HEK293 (cell line): ENCODE measurements around the gene ADH1C.

Experiments used
- CTCF ChIA-PET: fragments of 350-600 bp; formaldehyde crosslinking; extraction: SDS; loops from one replicate; lab custom pipeline; 2021; ENCODE audit warnings: antibody characterized with exemption; lab: Yijun Ruan, JAX
- POLR2A ChIA-PET: fragments of 300-600 bp; formaldehyde crosslinking; extraction: SDS; loops from one replicate; lab custom pipeline; 2020; ENCODE audit warnings: antibody characterized with exemption, inconsistent platforms; lab: Yijun Ruan, JAX
- H3K27ac ChIP-seq: fragments of 200-500 bp; sonication (Bioruptor generic); 2 replicates; pipeline ENCODE4 v1.5.1; 2014; ENCODE audit warnings: low read depth, low read length, control low read depth, inconsistent platforms; ENCODE audit errors: extremely low read depth
- H3K36me3 ChIP-seq, 2 experiments: fragments of 200-500 bp in 1 of 2; sonication (Bioruptor generic) in 1 of 2; 1 replicate in 1 of 2; 2 replicates in 1 of 2; pipeline ENCODE4 v1.5.1; 2014 to 2017; ENCODE audit warnings: inconsistent platforms in 2 of 2, low read length in 2 of 2; ENCODE audit not compliant: control insufficient read depth in 2 of 2, insufficient read depth in 1 of 2
- H3K4me1 ChIP-seq: fragments of 200-500 bp; sonication (Bioruptor generic); 2 replicates; pipeline ENCODE4 v1.5.1; 2014; ENCODE audit warnings: mild to moderate bottlenecking, low read length, inconsistent platforms; ENCODE audit not compliant: control insufficient read depth, insufficient read depth
- H3K4me3 ChIP-seq: 2 replicates; pipeline ENCODE4 v1.5.1; 2011; ENCODE audit warnings: low read depth, mild to moderate bottlenecking, control low read depth, low read length, moderate library complexity
- H3K9me3 ChIP-seq: fragments of 200-500 bp; sonication (Bioruptor generic); 2 replicates; pipeline ENCODE4 v1.5.1; 2014; ENCODE audit warnings: low read depth, low read length, inconsistent platforms; ENCODE audit not compliant: control insufficient read depth, insufficient read depth
- HOXC10 ChIP-seq: sonication (generic); formaldehyde crosslinking; IDR thresholded peaks from 2 replicates; pipeline ENCODE4 v1.8.1; 2023; ENCODE audit warnings: mild to moderate bottlenecking, missing genetic modification reagents
- IKZF3 ChIP-seq: fragments of 450-650 bp; IDR thresholded peaks from 2 replicates; pipeline ENCODE4 v1.5.0; 2018; ENCODE audit warnings: missing biosample characterization, mild to moderate bottlenecking, missing genetic modification characterization, moderate library complexity
- INSM2 ChIP-seq: fragments of 450-650 bp; formaldehyde crosslinking; IDR thresholded peaks from 2 replicates; pipeline ENCODE4 v1.5.1; 2016; ENCODE audit warnings: missing biosample characterization, missing genetic modification characterization
- KLF7 ChIP-seq: fragments of 450-650 bp; formaldehyde crosslinking; IDR thresholded peaks from 2 replicates; pipeline ENCODE4 v1.5.1; 2016; ENCODE audit warnings: missing biosample characterization, missing genetic modification characterization, borderline replicate concordance
- KLF8 ChIP-seq: fragments of 450-650 bp; formaldehyde crosslinking; IDR thresholded peaks from 2 replicates; pipeline ENCODE4 v1.5.1; 2016; ENCODE audit warnings: missing biosample characterization, missing genetic modification characterization
- OVOL3 ChIP-seq: fragments of 450-650 bp; formaldehyde crosslinking; IDR thresholded peaks from 2 replicates; pipeline ENCODE4 v1.5.1; 2016; ENCODE audit warnings: missing biosample characterization, missing genetic modification characterization
- PBX3 ChIP-seq: sonication (generic); formaldehyde crosslinking; IDR thresholded peaks from 2 replicates; pipeline ENCODE4 v1.8.1; 2022; ENCODE audit warnings: mild to moderate bottlenecking, moderate library complexity, missing genetic modification reagents
- SCRT1 ChIP-seq: fragments of 450-650 bp; formaldehyde crosslinking; IDR thresholded peaks from 2 replicates; pipeline ENCODE4 v1.5.1; 2016; ENCODE audit warnings: missing biosample characterization, missing genetic modification characterization, borderline replicate concordance
- SP2 ChIP-seq: fragments of 450-650 bp; formaldehyde crosslinking; IDR thresholded peaks from 2 replicates; pipeline ENCODE4 v1.5.1; 2016; ENCODE audit warnings: missing biosample characterization, missing genetic modification characterization
- SP3 ChIP-seq: fragments of 450-650 bp; formaldehyde crosslinking; IDR thresholded peaks from 2 replicates; pipeline ENCODE4 v1.5.1; 2016; ENCODE audit warnings: missing biosample characterization, missing genetic modification characterization
- ZNF114 ChIP-seq: fragments of 450-650 bp; formaldehyde crosslinking; IDR thresholded peaks from 2 replicates; pipeline ENCODE4 v1.5.0; 2017; ENCODE audit warnings: missing biosample characterization, missing genetic modification characterization
- ZNF138 ChIP-seq: fragments of 450-650 bp; formaldehyde crosslinking; IDR thresholded peaks from 2 replicates; pipeline ENCODE4 v1.5.1; 2016; ENCODE audit warnings: missing biosample characterization, missing genetic modification characterization, borderline replicate concordance
- ZNF146 ChIP-seq: fragments of 450-650 bp; formaldehyde crosslinking; IDR thresholded peaks from 2 replicates; pipeline ENCODE4 v1.5.1; 2016; ENCODE audit warnings: missing biosample characterization, missing genetic modification characterization
- ZNF169 ChIP-seq: fragments of 450-650 bp; formaldehyde crosslinking; IDR thresholded peaks from 2 replicates; pipeline ENCODE4 v1.5.1; 2016; ENCODE audit warnings: missing biosample characterization, missing genetic modification characterization
- ZNF266 ChIP-seq: fragments of 450-650 bp; formaldehyde crosslinking; IDR thresholded peaks from 2 replicates; pipeline ENCODE4 v1.5.1; 2016; ENCODE audit warnings: missing biosample characterization, missing genetic modification characterization, low read depth
- ZNF335 ChIP-seq: fragments of 450-650 bp; formaldehyde crosslinking; conservative IDR thresholded peaks from 2 replicates; pipeline ENCODE4 v1.5.1; 2016; ENCODE audit warnings: missing biosample characterization, missing genetic modification characterization
- ZNF529 ChIP-seq: fragments of 450-650 bp; formaldehyde crosslinking; IDR thresholded peaks from 2 replicates; pipeline ENCODE4 v1.5.1; 2017; ENCODE audit warnings: missing genetic modification characterization, missing biosample characterization; ENCODE audit not compliant: insufficient replicate concordance
- ZNF544 ChIP-seq: fragments of 450-650 bp; formaldehyde crosslinking; IDR thresholded peaks from 2 replicates; pipeline ENCODE4 v1.5.0; 2017; ENCODE audit warnings: missing biosample characterization, missing genetic modification characterization
- ZNF548 ChIP-seq: fragments of 450-650 bp; formaldehyde crosslinking; IDR thresholded peaks from 2 replicates; pipeline ENCODE4 v1.5.1; 2016; ENCODE audit warnings: missing biosample characterization, missing genetic modification characterization
- ZNF549 ChIP-seq: fragments of 450-650 bp; IDR thresholded peaks from 2 replicates; pipeline ENCODE4 v1.5.1; 2018; ENCODE audit warnings: missing biosample characterization, missing genetic modification characterization, mild to moderate bottlenecking, inconsistent platforms, moderate library complexity
- ZNF585B ChIP-seq: fragments of 450-650 bp; formaldehyde crosslinking; IDR thresholded peaks from 2 replicates; pipeline ENCODE4 v1.5.1; 2016; ENCODE audit warnings: missing biosample characterization, missing genetic modification characterization
- ZNF600 ChIP-seq: fragments of 450-650 bp; formaldehyde crosslinking; IDR thresholded peaks from 2 replicates; pipeline ENCODE4 v1.5.1; 2016; ENCODE audit warnings: missing biosample characterization, missing genetic modification characterization
- ZNF658 ChIP-seq: fragments of 450-650 bp; formaldehyde crosslinking; IDR thresholded peaks from 2 replicates; pipeline ENCODE4; 2016; ENCODE audit warnings: missing biosample characterization, missing genetic modification characterization
- ZNF670 ChIP-seq: fragments of 450-650 bp; formaldehyde crosslinking; IDR thresholded peaks from 2 replicates; pipeline ENCODE4 v1.5.1; 2016; ENCODE audit warnings: missing biosample characterization, missing genetic modification characterization, low read depth
- ZNF707 ChIP-seq: fragments of 450-650 bp; formaldehyde crosslinking; IDR thresholded peaks from 2 replicates; pipeline ENCODE4 v1.5.1; 2016; ENCODE audit warnings: missing biosample characterization, missing genetic modification characterization
- ZNF843 ChIP-seq: fragments of 450-650 bp; formaldehyde crosslinking; IDR thresholded peaks from 2 replicates; pipeline ENCODE4 v1.5.1; 2016; ENCODE audit warnings: missing biosample characterization, missing genetic modification characterization
- ZSCAN30 ChIP-seq: fragments of 450-650 bp; IDR thresholded peaks from 2 replicates; pipeline ENCODE4 v1.5.1; 2018; ENCODE audit warnings: missing biosample characterization, mild to moderate bottlenecking, missing genetic modification characterization, moderate library complexity
- TF ChIP-seq, protein P1 (sequence below): fragments of 450-650 bp; formaldehyde crosslinking; optimal IDR thresholded peaks from 2 replicates; pipeline ENCODE3; 2016; ENCODE audit warnings: missing biosample characterization, mild to moderate bottlenecking, missing genetic modification characterization
- TF ChIP-seq, protein P2 (sequence below): fragments of 450-650 bp; IDR thresholded peaks from 2 replicates; pipeline ENCODE4 v1.5.1; 2018; ENCODE audit warnings: missing biosample characterization, missing genetic modification characterization

The ADH1C gene

GRCh38 chr4:99361899-99362275, 9.3 kb upstream of the ADH1C start (continued):
- no peak for TF ChIP-seq PBX3
- TF ChIP-seq, all 188 proteins: peak for 0

DNA sequence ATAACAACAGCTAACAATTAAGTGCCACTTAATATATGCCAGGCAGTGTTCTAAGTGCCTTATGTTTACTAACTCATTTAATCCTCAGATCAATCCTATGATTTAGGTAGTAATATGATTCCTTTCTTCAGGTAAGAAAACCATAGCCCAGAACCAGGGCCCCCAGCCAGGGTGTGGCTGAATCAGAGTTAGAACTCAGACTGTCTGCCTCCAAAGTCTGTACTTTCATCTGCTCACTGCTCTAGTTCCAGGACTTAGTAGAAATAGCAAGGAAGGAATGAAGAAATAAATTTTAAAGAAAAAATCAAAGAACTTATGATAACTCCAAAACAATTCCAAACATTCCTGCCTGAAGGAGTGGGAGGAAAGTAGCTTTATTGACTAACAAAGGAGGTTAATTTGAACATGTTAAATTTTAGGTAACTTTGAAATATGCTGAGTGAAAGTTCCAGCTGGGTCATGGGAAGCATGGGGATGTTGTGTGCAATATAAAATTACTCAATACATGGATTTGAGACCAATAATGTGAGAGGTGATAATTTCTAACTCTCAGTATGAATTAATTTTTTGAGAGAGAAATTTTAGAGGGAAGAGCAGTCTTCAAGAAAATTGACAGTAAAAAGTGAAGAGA, 8.8 kb upstream of the ADH1C start:
- Histone ChIP-seq H3K27ac (no peak overlapping the region), H3K4me3 (no peak overlapping the region), H3K9me3 (no peaks in the 10 kb centered on the region), H3K36me3 (no peaks in the 10 kb centered on the region), H3K4me1 (no peaks in the 10 kb centered on the region)
- CTCF ChIA-PET, result no interaction called here
- TF ChIP-seq ZNF600 (tag by site-specific recombination) (no peak), ZNF266 (tag by site-specific recombination) (no peak), ZNF585B (no peak), ZNF529 (tag by site-specific recombination) (no peak), ZNF169 (no peak), ZNF670 (tag by site-specific recombination) (no peak), ZNF707 (no peak), ZNF658 (tag by site-specific recombination) (no peak), HOXC10 (CRISPR knock-in tag) (no peak), ZNF114 (no peak), ZNF549 (tag by site-specific recombination) (no peak), SP3 (tag by site-specific recombination) (no peak), ZNF843 (tag by site-specific recombination) (no peak), ZNF138 (tag by site-specific recombination) (no peak), ZNF544 (tag by site-specific recombination) (no peak), ZNF548 (tag by site-specific recombination) (no peak)
- TF ChIP-seq, protein P1, sequence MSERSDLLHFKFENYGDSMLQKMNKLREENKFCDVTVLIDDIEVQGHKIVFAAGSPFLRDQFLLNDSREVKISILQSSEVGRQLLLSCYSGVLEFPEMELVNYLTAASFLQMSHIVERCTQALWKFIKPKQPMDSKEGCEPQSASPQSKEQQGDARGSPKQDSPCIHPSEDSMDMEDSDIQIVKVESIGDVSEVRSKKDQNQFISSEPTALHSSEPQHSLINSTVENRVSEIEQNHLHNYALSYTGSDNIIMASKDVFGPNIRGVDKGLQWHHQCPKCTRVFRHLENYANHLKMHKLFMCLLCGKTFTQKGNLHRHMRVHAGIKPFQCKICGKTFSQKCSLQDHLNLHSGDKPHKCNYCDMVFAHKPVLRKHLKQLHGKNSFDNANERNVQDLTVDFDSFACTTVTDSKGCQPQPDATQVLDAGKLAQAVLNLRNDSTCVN (tag by site-specific recombination), result no peak
- POLR2A ChIA-PET, result no interaction called here

DNA sequence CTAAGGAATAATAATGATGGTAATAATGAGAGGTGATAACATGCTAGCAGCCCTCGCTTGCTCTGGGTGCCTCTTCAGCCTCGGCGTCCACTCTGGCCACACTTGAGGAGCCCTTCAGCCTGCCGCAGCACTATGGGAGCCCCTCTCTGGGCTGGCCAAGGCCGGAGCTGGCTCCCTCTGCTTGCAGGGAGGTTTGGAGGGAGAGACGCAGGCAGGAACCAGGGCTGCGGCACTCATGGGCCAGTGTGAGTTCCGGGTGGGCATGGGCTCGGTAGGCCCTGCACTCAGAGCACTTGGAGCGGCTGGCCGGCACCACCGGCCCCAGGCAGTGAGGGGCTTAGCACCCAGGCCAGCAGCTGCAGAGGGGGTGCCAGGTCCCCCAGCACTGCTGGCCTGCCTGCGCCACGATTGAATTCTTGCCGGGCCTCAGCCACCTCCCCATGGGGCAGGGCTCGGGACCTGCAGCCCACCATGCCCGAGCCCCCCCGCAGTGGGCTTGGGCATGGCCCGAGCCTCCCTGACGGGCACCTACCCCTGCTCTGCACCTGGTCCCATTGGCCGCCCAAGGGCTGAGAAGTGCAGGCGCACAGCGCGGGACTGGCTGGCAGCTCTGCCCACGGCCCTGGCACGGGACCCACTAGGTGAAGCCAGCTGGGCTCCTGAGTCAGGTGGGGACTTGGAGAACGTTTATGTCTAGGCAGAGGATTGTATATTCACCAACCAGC, 7.1 kb upstream of the ADH1C start:
- Histone ChIP-seq H3K9me3 (no peaks in the 10 kb centered on the region), H3K4me1 (no peaks in the 10 kb centered on the region), H3K36me3 (no peaks in the 10 kb centered on the region), H3K27ac (no peak overlapping the region), H3K4me3 (no peak overlapping the region)
- ChIA-PET POLR2A (no interaction called here), CTCF (no interaction called here)
- no peak for TF ChIP-seq ZNF335
- TF ChIP-seq, protein P2, sequence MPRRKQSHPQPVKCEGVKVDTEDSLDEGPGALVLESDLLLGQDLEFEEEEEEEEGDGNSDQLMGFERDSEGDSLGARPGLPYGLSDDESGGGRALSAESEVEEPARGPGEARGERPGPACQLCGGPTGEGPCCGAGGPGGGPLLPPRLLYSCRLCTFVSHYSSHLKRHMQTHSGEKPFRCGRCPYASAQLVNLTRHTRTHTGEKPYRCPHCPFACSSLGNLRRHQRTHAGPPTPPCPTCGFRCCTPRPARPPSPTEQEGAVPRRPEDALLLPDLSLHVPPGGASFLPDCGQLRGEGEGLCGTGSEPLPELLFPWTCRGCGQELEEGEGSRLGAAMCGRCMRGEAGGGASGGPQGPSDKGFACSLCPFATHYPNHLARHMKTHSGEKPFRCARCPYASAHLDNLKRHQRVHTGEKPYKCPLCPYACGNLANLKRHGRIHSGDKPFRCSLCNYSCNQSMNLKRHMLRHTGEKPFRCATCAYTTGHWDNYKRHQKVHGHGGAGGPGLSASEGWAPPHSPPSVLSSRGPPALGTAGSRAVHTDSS (tag by site-specific recombination), result no peak
- TF ChIP-seq, protein P1 (tag by site-specific recombination), result no peak
- TF ChIP-seq KLF7, result no peak
- TF ChIP-seq INSM2 (tag by site-specific recombination), result no peak
- TF ChIP-seq SP2, result no peak
- no peak for TF ChIP-seq OVOL3 (tag by site-specific recombination)
- no peak for TF ChIP-seq SCRT1 (tag by site-specific recombination)
- no peak for TF ChIP-seq ZNF146 (tag by site-specific recombination)
- TF ChIP-seq IKZF3 (tag by site-specific recombination), result no peak
- no peak for TF ChIP-seq ZSCAN30 (tag by site-specific recombination)
- TF ChIP-seq KLF8, result no peak
